GM23338 (cell line): ENCODE data around the gene ZDHHC4. TPM values are rescaled to one million over a fixed set of nuclear protein-coding genes. Genes with fewer than 3 reads are reported as not detected.

Experiments used
- ATAC-seq: fragments of 200-7000 bp; cut with Tn5 transposase; 3 replicates; pipeline ENCODE4 v1.9.1; 2020
- DNase-seq: peaks from one replicate; pipeline ENCODE4 v3.0.0-alpha.2; 2015; ENCODE audit warnings: low spot score
- H2AFZ ChIP-seq: fragments of 200-600 bp; sonication (generic); 2 replicates; pipeline ENCODE4 v1.8.0; 2016; ENCODE audit warnings: antibody characterized with exemption, mild to moderate bottlenecking, moderate library complexity
- H3F3A ChIP-seq: fragments of 200-600 bp; sonication (generic); replicated peaks from 2 replicates; pipeline ENCODE4 v1.8.0; 2017; ENCODE audit warnings: antibody characterized with exemption, mixed run types, low read depth
- H3K27ac ChIP-seq: fragments of 200-600 bp; sonication (generic); 2 replicates; pipeline ENCODE4 v1.6.1; 2016; ENCODE audit warnings: low read depth
- H3K27me3 ChIP-seq: fragments of 200-600 bp; sonication (generic); 2 replicates; pipeline ENCODE4 v1.8.0; 2016; ENCODE audit warnings: mild to moderate bottlenecking, mixed run types, moderate library complexity; ENCODE audit not compliant: insufficient read depth
- H3K36me3 ChIP-seq: fragments of 200-600 bp; sonication (generic); 2 replicates; pipeline ENCODE4 v1.8.0; 2016; ENCODE audit warnings: mild to moderate bottlenecking; ENCODE audit not compliant: insufficient read depth
- H3K4me1 ChIP-seq: fragments of 200-600 bp; sonication (generic); 2 replicates; pipeline ENCODE4 v1.8.0; 2016; ENCODE audit warnings: mild to moderate bottlenecking, moderate library complexity; ENCODE audit not compliant: insufficient read depth
- H3K4me2 ChIP-seq: fragments of 200-600 bp; sonication (generic); 2 replicates; pipeline ENCODE4 v1.7.1; 2017; ENCODE audit warnings: mixed run types
- H3K4me3 ChIP-seq: fragments of 200-600 bp; sonication (generic); 2 replicates; pipeline ENCODE4 v1.6.1; 2016; ENCODE audit warnings: mixed run types
- H3K79me2 ChIP-seq: fragments of 200-600 bp; sonication (generic); replicated peaks from 2 replicates; pipeline ENCODE4 v1.8.0; 2017; ENCODE audit warnings: mild to moderate bottlenecking; ENCODE audit not compliant: insufficient read depth
- H3K9me2 ChIP-seq: fragments of 200-600 bp; sonication (generic); 2 replicates; pipeline ENCODE4 v1.8.0; 2017; ENCODE audit not compliant: insufficient read depth
- H4K20me1 ChIP-seq: fragments of 200-600 bp; sonication (generic); replicated peaks from 2 replicates; pipeline ENCODE4 v1.8.0; 2017; ENCODE audit warnings: mild to moderate bottlenecking; ENCODE audit not compliant: insufficient read depth
- H3K27ac Mint-ChIP-seq: 2 replicates; pipeline ENCODE4 v1.8.0; 2020; ENCODE audit warnings: inconsistent platforms, mild to moderate bottlenecking, moderate library complexity, mixed read lengths
- H3K27me3 Mint-ChIP-seq: 3 replicates; pipeline ENCODE4 v1.8.0; 2022; ENCODE audit warnings: low read depth, mild to moderate bottlenecking, moderate library complexity, mixed read lengths, inconsistent platforms; ENCODE audit not compliant: insufficient read depth, poor library complexity
- H3K36me3 Mint-ChIP-seq: 3 replicates; pipeline ENCODE4 v1.8.0; 2021; ENCODE audit warnings: low read depth, mild to moderate bottlenecking, inconsistent platforms, moderate library complexity, mixed read lengths
- H3K4me1 Mint-ChIP-seq: 3 replicates; pipeline ENCODE4 v1.8.0; 2020; ENCODE audit warnings: mild to moderate bottlenecking, inconsistent platforms, mixed read lengths
- H3K4me3 Mint-ChIP-seq: 3 replicates; pipeline ENCODE4 v1.8.0; 2021; ENCODE audit warnings: moderate library complexity, mild to moderate bottlenecking, inconsistent platforms, mixed read lengths
- H3K9me3 Mint-ChIP-seq: 3 replicates; pipeline ENCODE4 v1.8.0; 2020; ENCODE audit warnings: moderate library complexity, mild to moderate bottlenecking, inconsistent platforms, mixed read lengths
- CREB1 ChIP-seq: fragments of 250-450 bp; sonication (Bioruptor Pico); IDR thresholded peaks from 2 replicates; pipeline ENCODE4 v1.5.0; 2020; ENCODE audit warnings: low read depth, mild to moderate bottlenecking, moderate library complexity
- CTCF ChIP-seq, 2 experiments: fragments of 200-600 bp in 1 of 2; sonication (generic) in 1 of 2; conservative IDR thresholded peaks; 2 replicates each; pipeline versions ENCODE4 v1.5.1 to v1.6.1; 2016 to 2017; ENCODE audit warnings: antibody characterized with exemption in 2 of 2, low read depth in 2 of 2, mild to moderate bottlenecking in 2 of 2, moderate library complexity in 1 of 2
- ETS1 ChIP-seq: IDR thresholded peaks from 2 replicates; pipeline ENCODE4 v1.6.1; 2016; ENCODE audit warnings: antibody characterized with exemption
- EZH2phosphoT487 ChIP-seq: fragments of 200-600 bp; sonication (generic); IDR thresholded peaks from one replicate; pipeline ENCODE4 v1.8.1; 2018; ENCODE audit warnings: antibody characterized with exemption; ENCODE audit not compliant: unreplicated experiment
- POLR2AphosphoS5 ChIP-seq: IDR thresholded peaks from 2 replicates; pipeline ENCODE4 v1.6.1; 2016; ENCODE audit warnings: antibody characterized with exemption, low read depth
- REST ChIP-seq: IDR thresholded peaks from one replicate; pipeline ENCODE4 v1.6.1; 2018; ENCODE audit warnings: antibody characterized with exemption; ENCODE audit not compliant: unreplicated experiment
- ZNF114 ChIP-seq: fragments of 250-450 bp; sonication (Bioruptor Pico); IDR thresholded peaks from 2 replicates; pipeline ENCODE4 v1.5.0; 2020; ENCODE audit warnings: mild to moderate bottlenecking, moderate library complexity
- ZNF462 ChIP-seq: fragments of 250-450 bp; sonication (Bioruptor Pico); IDR thresholded peaks from 2 replicates; pipeline ENCODE4 v1.5.0; 2020; ENCODE audit warnings: mild to moderate bottlenecking, moderate library complexity
- polyA plus RNA-seq: library from polyadenylated mRNA; unstranded; fragments of >200 nt; fragmentation: Nextera tagmentation; extraction: Ambion mirVana; gene quantifications from 2 replicates; pipeline ENCODE4 v1.2.1, GENCODE V29; 2016
- total RNA-seq: library from RNA; depleted of rRNA; stranded (reverse); fragments of >200 nt; shearing (Covaris generic); gene quantifications from 2 replicates; pipeline ENCODE4 v1.2.3, GENCODE V29; 2014

Gene ZDHHC4
- total and polyA plus RNA-seq, 2 experiments from 2014 or later = 31.2 to 58.9 TPM

GRCh38 chr7:6532516-6532915 is 44.7 kb upstream of the ZDHHC4 start:
- no peak overlapping the region for H2AFZ ChIP-seq
- H3K4me2 ChIP-seq = no peak overlapping the region
- no peaks in the 10 kb centered on the region for H3K9me3 Mint-ChIP-seq
- H3K27ac ChIP-seq = no peak overlapping the region
- no peaks in the 10 kb centered on the region for H3K9me2 ChIP-seq
- peaks cover 13% of the 10 kb centered on the region; the same call in 2 of the 3 replicates for H3K4me1 Mint-ChIP-seq
- H3K27me3 ChIP-seq = peaks cover 85% of the 10 kb centered on the region
- no peak overlapping the region for H3K27ac Mint-ChIP-seq
- H3K79me2 ChIP-seq = no peaks in the 10 kb centered on the region
- H3F3A ChIP-seq = no peaks in the 10 kb centered on the region; the same call in 1 of the 2 replicates
- peaks cover 16% of the 10 kb centered on the region; the same call in 1 of the 2 replicates for H3K4me1 ChIP-seq
- H3K4me3 Mint-ChIP-seq = no peak overlapping the region
- TF ChIP-seq ZNF462 (CRISPR knock-in tag) = no peak
- TF ChIP-seq POLR2AphosphoS5 = no peak
- no peak for TF ChIP-seq CTCF (conservative IDR thresholded peaks at IDR 0.05; ENCODE audit: low read depth in 2 of 2)
- TF ChIP-seq EZH2phosphoT487 = no peak
- no peak for TF ChIP-seq REST
- no peak for TF ChIP-seq CREB1 (CRISPR knock-in tag)
- TF ChIP-seq ETS1 = no peak
- TF ChIP-seq ZNF114 = no peak
- DNase-seq (no peak), ATAC-seq (no peak)
- H4K20me1 ChIP-seq = no peaks in the 10 kb centered on the region
- no peak overlapping the region for H3K4me3 ChIP-seq
- H3K36me3 ChIP-seq = no peaks in the 10 kb centered on the region
- no peaks in the 10 kb centered on the region for H3K36me3 Mint-ChIP-seq
- peaks cover 57% of the 10 kb centered on the region for H3K27me3 Mint-ChIP-seq
